Choroid plexus epithelial cell (primary cell): Measurements from ENCODE around the gene RAB3GAP2.

Experiments used
- DNase-seq: peaks from one replicate; pipeline ENCODE4 v3.0.0-alpha.2; 2010; ENCODE audit warnings: low read depth
- H3K4me3 ChIP-seq: 2 replicates; pipeline ENCODE4 v1.5.1; 2011; ENCODE audit warnings: low read depth, mild to moderate bottlenecking, control low read depth, low read length, moderate library complexity
- TF ChIP-seq, protein P1 (sequence below): conservative IDR thresholded peaks from 2 replicates; pipeline ENCODE4 v1.5.1; 2011; ENCODE audit warnings: low read depth, mild to moderate bottlenecking, control low read depth, inconsistent platforms, low read length, moderate library complexity

The RAB3GAP2 gene

GRCh38 chr1:220129479-220130210, 142.6 kb downstream of the RAB3GAP2 start:
- no peak for DNase-seq
- TF ChIP-seq, protein P1, sequence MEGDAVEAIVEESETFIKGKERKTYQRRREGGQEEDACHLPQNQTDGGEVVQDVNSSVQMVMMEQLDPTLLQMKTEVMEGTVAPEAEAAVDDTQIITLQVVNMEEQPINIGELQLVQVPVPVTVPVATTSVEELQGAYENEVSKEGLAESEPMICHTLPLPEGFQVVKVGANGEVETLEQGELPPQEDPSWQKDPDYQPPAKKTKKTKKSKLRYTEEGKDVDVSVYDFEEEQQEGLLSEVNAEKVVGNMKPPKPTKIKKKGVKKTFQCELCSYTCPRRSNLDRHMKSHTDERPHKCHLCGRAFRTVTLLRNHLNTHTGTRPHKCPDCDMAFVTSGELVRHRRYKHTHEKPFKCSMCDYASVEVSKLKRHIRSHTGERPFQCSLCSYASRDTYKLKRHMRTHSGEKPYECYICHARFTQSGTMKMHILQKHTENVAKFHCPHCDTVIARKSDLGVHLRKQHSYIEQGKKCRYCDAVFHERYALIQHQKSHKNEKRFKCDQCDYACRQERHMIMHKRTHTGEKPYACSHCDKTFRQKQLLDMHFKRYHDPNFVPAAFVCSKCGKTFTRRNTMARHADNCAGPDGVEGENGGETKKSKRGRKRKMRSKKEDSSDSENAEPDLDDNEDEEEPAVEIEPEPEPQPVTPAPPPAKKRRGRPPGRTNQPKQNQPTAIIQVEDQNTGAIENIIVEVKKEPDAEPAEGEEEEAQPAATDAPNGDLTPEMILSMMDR, result no peak
- H3K4me3 ChIP-seq, result no peak overlapping the region

DNA sequence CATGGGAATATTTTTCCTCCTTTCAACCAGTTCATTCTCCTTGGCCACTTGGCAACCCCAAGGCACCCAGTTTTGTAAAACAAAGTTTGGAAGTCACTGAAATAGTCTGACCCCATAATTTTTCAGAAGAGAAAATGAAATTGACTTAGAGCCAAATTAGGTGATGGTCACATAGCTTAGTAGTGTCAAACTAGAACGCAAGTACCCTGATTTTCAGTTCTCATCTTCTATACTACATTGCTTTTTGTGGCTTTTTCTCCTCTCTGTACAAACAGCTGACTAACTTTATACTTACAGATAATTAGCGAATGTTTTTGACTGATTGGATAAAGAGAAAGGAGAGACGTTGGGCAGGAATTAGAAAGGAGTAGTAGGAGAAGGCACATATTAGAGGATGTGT, 145.2 kb downstream of the RAB3GAP2 start:
- TF ChIP-seq, protein P1, result no peak
- no peak overlapping the region for H3K4me3 ChIP-seq
- DNase-seq, result no peak

DNA sequence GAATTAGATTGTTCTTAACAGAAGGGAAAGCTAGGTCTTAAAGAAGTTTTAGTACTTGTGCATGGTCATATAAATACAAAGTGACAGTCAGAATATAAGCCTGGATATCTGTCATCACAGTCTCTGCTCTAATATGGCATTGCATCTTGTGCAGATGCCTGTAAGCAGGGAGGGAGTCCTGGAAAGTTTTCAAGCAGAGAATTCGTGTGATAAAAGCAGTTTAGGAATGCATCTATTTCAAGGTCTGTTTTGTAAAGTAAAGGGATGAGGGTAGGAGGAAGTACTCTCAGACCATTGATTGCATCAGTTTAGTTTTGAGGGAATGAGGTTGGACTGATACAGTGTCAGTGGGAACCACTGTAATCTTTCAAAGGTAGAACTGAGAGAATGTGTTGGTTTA, 147.7 kb downstream of the RAB3GAP2 start:
- no peak overlapping the region for H3K4me3 ChIP-seq
- TF ChIP-seq, protein P1, result no peak
- peak; percentile 73 for DNase-seq

DNA sequence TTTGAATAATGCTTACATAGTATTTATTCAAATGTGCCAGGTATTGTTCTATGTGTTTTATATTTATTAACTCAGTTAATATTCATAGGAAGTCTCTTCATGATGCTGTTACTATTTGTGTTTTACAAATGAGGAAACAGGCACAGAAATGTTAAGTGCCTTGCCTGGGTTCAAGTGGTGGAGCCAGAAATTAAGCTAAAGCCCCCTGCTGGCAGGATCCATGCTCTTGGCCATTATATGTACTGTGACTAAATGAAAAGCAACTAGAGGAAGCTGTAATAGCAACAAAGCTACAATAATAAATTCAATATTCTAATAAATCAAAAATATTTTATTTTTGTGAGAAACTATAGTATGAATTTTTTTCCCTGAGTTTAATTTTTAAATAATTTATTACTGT, 148.4 kb downstream of the RAB3GAP2 start:
- no peak overlapping the region for H3K4me3 ChIP-seq
- TF ChIP-seq, protein P1, result peak; percentile 53
- no peak for DNase-seq

- TF ChIP-seq, protein P1, result no peak
- no peak overlapping the region for H3K4me3 ChIP-seq
- DNase-seq, result no peak
These were observed 149.2 kb downstream of the RAB3GAP2 start for GRCh38 chr1:220123066-220123465.

- DNase-seq, result no peak
- TF ChIP-seq, protein P1, result no peak
- H3K4me3 ChIP-seq, result no peak overlapping the region
These were observed 150.3 kb downstream of the RAB3GAP2 start for GRCh38 chr1:220121791-220122530.

- DNase-seq, result peak; percentile 21
- no peak overlapping the region for H3K4me3 ChIP-seq
- TF ChIP-seq, protein P1, result no peak
These were observed 153.2 kb downstream of the RAB3GAP2 start for GRCh38 chr1:220119043-220119512.
